ENCODE data around the gene ATP9B. TPM values are rescaled to one million over a fixed set of nuclear protein-coding genes. Genes with fewer than 3 reads are reported as not detected.

The ATP9B gene
- total RNA-seq, 6 experiments from 2014 or later: 13.6 to 25.7 (median 14.5) TPM

DNA sequence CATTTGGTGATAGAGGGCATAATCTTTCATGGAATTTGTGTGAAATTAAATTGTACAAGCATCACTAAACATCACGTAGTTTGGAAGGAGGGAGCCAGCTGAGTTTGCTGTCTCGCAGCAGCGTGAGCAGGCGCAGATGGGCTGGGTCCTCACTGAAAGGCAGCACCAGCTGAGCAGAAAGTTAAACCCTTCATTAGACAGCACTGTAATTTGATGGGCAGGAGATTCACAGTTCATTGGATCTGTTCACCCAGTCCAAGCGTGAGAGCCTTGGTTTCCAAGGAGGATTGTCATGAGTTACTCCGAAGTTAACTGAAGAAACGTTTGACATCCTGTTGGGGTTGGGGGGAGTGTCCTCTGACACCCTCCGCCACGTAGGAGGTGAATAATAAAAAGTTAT lies 236.7 kb downstream of the ATP9B start:
- H3K4me3 ChIP-seq: no peak overlapping the region
- TF ChIP-seq POLR2A (IDR thresholded peaks at IDR 0.05) (no peak), CTCF (IDR thresholded peaks at IDR 0.05) (no peak)
- no peak for DNase-seq
- no peaks in the 10 kb centered on the region for H3K4me1 ChIP-seq
- H3K27ac ChIP-seq: no peak overlapping the region
- H3K27me3 ChIP-seq: no peaks in the 10 kb centered on the region
- intact Hi-C loops (cut with DNase I): no loop called here
- ATAC-seq: no peak
- H3K36me3 ChIP-seq: peaks cover 0 to 26% (median 3%) of the 10 kb centered on the region in 4 donors
- 93% methylated on average over 9 of the region's 9 CpGs for WGBS (ENCODE audit: insufficient coverage, low coverage, low lambda C conversion rate, missing lambda C conversion rate)
- H3K9me3 ChIP-seq: no peaks in the 10 kb centered on the region

GRCh38 chr18:79309614-79310358 lies 240.6 kb downstream of the ATP9B start:
- Histone ChIP-seq H3K27ac (no peak overlapping the region), H3K4me3 (no peak overlapping the region), H3K27me3 (no peaks in the 10 kb centered on the region), H3K36me3 (peaks cover 0 to 20% (median 4%) of the 10 kb centered on the region in 4 donors), H3K9me3 (no peaks in the 10 kb centered on the region), H3K4me1 (no peaks in the 10 kb centered on the region)
- intact Hi-C loops (cut with DNase I): no loop called here
- no peak for DNase-seq
- TF ChIP-seq CTCF (IDR thresholded peaks at IDR 0.05): no peak
- TF ChIP-seq POLR2A (IDR thresholded peaks at IDR 0.05): no peak
- no peak for ATAC-seq
- 85% methylated on average over 6 of the region's 11 CpGs for WGBS (ENCODE audit: insufficient coverage, low coverage, low lambda C conversion rate, missing lambda C conversion rate)

DNA sequence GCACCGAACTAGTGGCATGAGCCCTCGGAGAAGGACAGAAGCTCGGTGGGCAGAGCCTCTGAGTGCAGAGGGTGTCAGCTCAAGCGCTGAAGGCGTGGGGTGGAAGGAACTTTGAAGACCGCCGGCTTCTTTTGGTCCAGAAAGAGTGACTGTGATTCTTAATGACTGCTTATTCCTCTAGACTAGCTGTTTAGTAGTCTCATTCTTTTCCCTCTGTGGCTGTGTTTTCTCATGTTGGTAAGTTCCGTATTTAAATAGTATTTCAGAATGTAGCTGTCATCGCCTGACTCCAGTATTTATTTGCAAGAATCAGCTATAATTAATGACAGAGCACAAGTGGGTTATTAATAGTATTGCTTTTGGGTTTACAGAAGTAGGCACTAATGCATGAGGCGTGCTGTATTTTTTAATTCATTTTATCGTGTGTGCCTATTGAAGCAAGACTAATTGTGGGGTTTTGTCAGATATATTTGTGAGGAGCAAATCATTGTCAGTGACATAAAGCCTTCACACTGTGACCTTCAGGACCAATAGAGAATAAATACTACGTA lies 245.7 kb downstream of the ATP9B start:
- WGBS (ENCODE audit: insufficient coverage, low coverage, low lambda C conversion rate, missing lambda C conversion rate): 97% methylated on average over 9 of the region's 12 CpGs
- Histone ChIP-seq H3K4me3 (no peak overlapping the region), H3K27me3 (no peaks in the 10 kb centered on the region), H3K36me3 (peaks cover 0 to 5% (median 2%) of the 10 kb centered on the region in 4 donors), H3K27ac (no peak overlapping the region), H3K9me3 (no peaks in the 10 kb centered on the region), H3K4me1 (no peaks in the 10 kb centered on the region)
- TF ChIP-seq POLR2A (IDR thresholded peaks at IDR 0.05): no peak
- no peak for TF ChIP-seq CTCF (IDR thresholded peaks at IDR 0.05)
- no peak for ATAC-seq
- intact Hi-C loops (cut with DNase I): no loop called here
- DNase-seq: no peak

DNA sequence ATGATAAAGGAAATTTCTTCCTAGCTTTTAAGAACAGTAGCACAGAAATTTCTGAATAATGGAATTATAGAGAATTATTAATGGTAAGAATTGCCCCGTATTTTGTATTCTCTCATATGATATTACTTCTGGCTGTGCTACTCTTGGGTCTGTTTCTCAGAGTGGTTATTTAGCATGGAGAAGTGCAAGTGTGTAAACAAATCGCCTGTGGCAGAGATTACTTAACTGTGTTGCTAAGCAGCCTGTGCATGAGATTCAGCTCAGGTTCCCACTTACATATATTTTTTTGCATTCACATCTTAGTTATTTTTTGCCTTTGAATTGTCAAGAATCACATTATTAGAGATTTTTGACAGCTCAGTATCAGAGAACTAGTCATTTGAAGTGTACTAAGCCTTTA lies 246.4 kb downstream of the ATP9B start:
- Histone ChIP-seq H3K9me3 (no peaks in the 10 kb centered on the region), H3K4me3 (no peak overlapping the region), H3K27me3 (no peaks in the 10 kb centered on the region), H3K27ac (no peak overlapping the region), H3K4me1 (no peaks in the 10 kb centered on the region), H3K36me3 (peaks cover 0 to 4% (median under 1%) of the 10 kb centered on the region in 4 donors)
- 77% methylated on average over 2 of the region's 2 CpGs for WGBS (ENCODE audit: insufficient coverage, low coverage, low lambda C conversion rate, missing lambda C conversion rate)
- ATAC-seq: no peak
- intact Hi-C loops (cut with DNase I): no loop called here
- DNase-seq: no peak
- TF ChIP-seq CTCF (IDR thresholded peaks at IDR 0.05) (no peak), POLR2A (IDR thresholded peaks at IDR 0.05) (no peak)

All from right lobe of liver (tissue), 6 donors.